NOMO-1 treated with DMSO at 0.1 percent for 48 hours (cell line): ENCODE results near the gene C3orf22.

Experiments
- DNase-seq: peaks from one replicate; lab custom pipeline; 2025; ENCODE audit not compliant: unreplicated experiment; lab: John Stamatoyannopoulos, UW

The C3orf22 gene

DNA sequence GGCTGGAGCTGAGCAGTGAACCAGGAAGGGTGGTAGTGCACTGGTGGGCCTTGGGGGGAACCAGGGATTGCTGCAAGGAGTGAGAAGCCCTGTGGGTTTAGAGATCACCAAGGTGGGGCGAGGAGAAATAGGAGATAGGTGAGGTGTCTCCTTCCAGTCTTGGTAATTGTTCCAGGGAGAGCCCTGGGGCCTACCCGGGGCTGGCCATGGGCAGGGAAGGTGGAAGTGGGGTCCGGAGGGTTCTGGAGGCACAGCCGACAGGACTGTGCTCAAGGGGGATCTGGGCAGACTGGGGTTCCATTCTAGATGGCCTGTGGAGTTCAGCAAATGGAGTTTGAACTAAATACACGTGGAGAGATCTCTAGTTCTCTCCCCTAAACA, 30.3 kb downstream of the C3orf22 start:
- DNase-seq = no peak

DNA sequence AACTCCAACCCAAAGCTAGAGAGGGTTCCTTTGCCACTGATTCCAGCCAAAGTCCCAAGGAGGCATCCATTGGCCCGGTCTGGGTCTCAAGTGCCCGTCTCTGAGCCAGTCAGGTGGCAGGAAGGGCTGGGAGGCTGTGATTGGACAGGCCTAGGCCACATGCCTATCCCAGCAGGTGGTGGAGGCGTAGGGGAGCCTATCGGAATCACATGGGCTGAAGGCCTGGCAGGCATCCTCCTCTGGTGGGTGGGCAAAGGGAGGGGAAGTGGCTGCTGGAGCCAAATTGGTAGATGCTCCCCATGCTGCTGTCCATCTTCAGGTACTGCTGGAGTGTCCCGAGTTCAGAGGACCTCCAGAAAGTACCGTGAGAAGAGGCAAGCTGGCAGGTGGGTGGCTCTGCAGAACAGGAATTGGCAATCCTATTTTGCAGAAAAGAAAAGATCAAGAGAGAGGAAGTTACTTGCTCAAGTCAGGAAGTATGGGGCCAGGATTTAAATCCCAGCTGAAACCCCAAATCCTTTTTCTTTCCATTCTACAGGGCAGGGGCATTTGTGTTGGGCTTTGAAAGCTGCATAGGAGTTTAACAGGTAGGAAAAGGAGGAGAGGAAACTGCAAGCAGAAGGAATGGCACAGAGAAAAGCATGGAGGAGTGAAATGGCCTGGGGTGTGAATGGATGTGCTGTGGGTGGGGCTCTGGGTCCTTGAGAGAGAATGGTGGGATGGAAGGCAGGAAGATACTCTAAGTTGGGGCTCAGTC, 31.1 kb downstream of the C3orf22 start:
- peak; percentile 16 for DNase-seq

DNA sequence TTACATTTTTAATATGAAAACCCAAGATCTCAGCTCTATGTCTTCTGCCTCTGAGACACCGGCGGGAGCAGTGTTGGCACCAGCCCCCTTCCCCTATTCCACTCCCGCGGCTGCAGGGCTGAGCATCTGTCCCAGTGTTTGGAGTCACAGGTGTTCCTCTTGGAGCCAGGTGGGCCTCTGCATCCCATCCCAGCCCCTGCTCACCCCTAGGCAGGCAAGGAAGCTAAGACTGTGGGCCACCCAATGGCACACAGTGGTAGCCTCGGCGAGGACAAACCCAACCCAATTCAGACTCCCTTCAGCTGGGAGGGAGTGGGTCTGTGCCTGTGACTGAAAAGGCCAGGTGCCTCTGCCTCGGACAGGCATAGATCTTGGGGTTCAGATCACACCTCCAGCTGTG, 31.7 kb downstream of the C3orf22 start:
- DNase-seq = no peak

DNA sequence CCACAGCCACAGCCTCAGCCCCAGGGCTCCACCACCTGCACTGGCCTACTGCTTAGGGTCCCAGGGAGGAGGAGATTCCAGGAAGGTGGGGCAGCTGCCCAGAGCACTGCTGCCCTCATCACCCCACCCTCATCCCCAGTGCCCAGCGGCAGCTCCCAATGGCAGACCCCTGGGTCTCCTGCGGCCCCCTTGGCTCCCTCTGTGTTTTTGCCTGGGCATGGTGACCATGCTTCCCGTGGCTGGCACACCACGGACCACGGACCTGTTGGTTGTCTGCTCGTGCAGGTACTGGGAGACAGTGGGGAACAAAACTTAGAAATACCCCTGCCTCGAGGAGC, 32.1 kb downstream of the C3orf22 start:
- no peak for DNase-seq

DNA sequence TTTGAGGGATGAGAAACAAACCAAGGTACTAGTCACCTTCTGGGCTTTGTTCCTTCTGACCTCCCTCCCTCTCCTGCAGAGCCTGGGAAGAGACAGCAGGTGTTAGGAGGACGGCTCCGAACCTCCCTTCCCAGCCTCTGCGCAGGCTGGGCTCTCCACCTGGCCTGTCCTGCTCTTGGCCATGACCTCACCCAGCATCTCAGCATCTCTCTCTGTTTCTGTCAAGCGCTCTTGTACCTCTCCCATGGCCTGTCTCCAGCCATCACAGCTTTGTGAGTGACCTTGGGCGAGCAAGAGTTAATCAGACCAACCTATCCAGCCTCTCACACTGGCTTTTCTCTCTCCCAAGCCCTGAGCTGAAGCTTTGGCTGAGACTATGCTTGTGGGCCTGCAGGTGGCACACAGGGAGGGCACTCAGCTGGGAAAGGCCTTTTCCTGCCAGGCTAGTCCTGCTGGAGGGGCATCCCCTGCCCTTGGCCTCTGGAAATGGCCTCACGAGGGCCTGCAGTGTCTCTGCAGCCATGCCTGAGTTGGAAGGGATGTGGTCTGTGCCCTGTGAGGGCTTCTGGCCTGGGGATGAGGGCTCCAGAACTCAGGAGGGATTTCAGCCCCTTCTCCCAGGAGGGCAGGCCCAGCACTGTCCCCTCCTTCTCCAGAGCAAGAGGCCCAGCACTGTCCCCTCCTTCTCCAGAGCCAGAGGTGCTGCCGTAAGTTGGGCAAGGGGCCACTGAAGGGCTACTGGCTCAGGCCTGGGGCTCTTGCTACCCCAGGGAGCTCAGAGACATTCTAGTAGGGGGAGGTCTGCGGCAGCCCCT, 32.7 kb downstream of the C3orf22 start:
- no peak for DNase-seq

DNA sequence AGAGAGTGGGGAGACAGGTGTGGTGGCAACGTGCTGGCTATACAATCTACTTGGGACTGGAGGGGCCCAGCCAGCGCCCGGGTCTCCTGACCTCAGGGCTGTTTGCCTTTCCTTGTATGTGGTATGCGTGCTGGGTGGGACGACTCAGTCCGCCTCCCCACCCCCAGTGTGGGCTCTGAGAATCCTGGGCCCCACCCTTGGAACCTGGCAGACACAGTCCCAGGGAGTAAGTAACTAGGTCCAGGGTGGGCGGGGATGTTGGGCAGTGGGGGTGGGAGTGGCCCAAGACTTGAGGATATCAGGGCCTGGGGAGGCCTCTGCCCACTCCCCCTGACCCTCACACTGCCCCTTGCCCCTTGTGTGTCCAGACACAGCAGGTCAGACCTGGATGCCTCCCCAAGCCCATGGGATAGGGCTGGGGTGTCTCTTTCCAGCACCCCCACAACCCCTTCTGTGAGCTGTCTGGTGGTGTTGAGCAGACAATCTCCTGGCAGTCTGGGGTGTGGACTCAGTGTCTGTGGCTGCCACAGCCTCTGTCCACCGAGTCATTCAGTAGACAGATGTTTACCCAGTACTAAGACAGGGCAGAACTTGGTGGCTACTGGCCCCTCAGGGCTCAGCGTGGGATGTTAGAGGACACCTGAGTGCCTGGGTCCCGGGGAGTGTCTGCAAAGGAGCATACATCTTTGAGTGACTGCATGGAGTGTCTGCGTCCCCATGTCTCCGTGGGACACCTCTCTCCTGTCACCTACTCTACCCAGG, 33.5 kb downstream of the C3orf22 start:
- DNase-seq = no peak

DNA sequence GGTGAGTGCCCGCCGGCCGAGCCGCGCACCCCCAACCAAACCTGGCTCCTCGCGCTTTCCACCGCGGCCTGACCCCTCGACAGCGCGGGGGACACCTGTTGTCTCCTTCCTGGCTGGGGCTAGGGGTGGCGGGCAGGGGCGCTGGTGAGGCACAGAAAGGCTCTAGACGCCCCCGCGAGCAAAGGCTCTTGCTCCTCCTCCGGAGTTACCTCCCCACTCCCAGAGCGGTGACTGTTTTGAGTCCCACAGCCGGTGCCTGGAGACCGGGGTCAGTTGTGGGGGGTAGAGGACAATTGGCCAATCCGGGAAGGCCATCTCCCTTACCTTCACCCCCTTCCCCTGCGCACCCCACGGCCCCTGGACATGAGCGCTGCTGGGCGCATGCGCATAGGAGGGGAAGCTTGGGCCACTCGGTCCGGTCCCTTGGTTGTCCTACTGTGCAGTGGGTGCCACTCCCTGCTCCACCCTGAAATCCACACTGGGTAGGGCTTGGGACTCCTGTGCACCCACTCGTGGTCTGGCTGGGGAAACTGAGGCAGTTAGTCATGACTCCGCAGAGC, 34.2 kb downstream of the C3orf22 start:
- DNase-seq = peak; percentile 45

DNA sequence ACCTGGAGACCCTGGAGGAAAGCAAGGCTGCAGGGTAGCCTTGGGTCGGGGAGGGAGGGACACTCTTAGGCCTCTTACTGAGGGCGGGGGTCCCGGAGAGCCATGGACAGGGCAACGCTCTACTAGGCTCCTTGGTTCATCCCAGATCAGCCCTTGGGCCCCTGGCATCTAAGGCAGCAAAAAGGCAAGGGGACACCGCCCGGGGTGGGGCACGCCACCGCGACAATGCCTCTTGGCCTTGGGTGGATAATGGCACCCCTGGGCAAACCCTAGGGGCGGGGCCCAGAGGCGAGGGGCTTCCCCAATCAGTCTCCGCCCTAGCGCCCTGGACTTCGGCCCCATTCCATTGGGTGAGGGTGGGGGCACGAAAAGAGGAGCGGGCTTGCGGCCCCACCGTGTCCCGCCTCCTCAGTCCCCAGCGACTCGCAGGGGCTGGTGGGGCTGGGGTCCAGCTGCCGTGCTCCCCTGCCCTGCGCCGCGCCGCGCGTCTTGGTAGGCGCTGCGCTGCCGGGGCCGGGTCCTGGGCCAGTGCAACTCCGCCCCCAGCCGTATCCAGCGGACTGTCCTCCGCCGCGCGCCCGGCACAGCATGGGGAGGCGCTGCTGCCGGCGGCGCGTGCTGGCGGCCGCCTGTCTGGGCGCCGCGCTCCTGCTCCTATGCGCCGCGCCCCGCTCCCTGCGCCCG, 34.8 kb downstream of the C3orf22 start, which contains the start of gene CHST13:
Gene CHST13, plus strand, starts transcription at position 411 of the 684 bp plus-strand sequence. Its CDS starts 178 bp downstream, at position 589.
- DNase-seq = peak; percentile 72

DNA sequence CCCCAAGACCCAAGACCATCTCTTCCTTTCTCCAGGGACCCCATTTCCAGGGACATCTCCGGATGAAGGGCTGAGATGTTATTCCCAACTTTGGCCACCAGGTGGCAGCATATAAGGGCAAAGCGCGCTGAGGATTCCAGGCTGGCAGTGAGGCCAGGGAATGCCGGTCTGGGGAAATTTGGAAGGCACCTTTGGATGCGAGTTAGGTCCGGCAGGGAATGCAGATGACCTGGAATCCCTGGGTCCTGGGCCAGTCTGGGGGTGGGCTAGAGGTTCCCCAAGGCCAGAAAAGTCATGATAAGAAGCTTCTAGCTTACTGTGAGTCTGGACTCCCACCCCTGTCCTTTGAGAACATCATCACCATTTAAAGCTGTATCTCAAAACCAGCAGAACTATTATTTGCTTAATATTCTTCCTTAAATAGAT, 36.4 kb downstream of the C3orf22 start:
- DNase-seq = peak; percentile 19

DNA sequence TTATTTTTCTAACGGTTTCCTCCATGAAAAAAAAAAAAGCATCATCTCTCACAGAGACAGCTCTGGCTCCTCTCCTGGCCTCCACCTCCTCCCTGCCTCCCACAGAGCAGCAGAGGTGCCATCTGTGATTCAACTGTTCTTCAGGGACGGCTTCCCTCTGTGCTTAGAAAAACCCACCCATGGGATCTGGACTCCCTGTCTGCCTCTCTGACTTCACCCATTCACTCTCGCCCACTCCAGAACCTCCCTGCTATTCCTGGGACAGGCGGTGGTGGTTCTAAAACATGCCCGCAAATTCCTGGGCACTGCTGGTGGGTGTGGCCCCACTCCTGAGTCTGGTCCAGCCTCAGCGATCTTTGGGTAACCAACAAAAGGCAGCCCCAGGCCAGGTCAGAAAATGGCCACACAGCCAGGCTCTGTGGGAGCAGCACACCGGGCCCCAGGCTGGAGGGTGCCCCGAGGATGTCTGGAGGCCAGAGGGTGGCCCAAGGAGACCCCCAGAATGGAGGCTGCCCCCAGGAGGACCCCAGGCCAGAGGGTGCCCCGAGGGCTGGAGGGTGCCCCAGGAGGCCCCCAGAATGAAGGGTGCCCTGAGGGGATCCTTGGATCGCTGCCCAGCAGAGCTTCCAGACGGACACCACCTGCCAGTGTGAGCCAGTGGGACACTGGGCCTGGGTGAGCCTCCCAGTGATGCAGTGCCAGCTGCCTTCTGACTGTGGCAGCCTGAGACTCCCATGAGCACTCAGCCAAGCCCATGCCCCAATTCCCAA, 37.4 kb downstream of the C3orf22 start:
- no peak for DNase-seq

DNA sequence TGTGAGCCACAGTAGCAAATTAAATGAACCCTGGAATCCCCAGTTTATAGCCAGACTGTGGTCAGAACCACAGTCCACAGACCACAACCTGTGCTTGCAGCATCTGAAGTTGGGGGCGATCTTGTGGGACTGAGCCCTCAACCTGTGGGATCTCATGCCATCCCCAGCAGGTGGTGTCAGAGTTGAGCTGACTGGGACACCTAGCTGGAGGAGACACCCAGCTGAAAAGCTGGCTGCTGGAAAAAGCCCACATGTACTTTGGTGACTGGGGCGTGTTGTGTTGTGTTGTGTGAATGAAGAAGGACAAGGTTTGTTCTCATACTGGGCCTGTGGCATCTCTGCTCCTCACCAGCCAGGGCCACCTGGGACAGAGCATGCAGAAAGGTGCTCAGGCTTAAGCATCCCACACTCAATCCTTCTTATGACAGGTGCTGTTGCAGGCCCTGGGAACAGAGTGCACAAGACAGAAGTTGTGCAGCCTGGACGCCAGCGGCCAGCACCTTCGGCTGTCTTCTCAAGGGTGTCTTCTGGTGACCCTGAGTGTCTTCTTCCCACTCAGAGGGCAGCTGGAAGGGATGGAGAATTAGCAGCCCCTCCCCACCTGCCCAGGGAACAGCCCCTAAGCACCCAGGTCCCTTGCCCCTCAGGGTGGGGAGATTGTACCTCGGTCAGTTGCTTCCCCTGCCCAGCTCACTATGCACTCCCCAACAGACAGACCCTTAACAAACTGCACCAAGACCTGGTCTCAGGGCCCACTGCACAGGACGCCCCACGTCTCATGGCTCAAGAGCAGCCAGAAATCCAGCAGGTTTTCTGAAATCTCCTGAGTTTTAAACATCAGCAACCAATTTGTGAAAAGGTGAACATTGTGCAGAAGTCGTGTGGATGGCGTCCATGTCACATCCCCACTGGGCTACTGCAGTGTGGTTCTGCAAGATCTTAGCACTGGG, 39.0 kb downstream of the C3orf22 start:
- DNase-seq = no peak

DNA sequence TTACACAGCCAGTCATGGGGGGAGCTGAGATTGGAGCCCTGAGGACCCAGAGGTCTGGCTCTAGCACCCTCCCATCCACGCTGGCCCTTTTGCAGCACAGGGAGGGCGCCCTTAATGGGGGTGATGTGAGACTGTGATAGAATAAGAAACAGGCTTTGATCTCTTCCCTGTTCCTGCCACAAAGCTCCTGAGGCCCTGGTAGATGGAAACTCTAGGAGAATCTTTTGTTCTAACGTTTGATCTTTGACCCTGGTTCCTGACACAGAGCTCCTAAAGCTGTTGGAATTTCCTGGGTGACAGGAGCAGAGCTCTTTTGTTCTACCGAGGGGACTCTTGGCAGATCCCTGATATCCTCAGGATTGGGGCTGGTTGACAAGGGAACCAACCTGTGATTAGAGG, 40.0 kb downstream of the C3orf22 start:
- no peak for DNase-seq

DNA sequence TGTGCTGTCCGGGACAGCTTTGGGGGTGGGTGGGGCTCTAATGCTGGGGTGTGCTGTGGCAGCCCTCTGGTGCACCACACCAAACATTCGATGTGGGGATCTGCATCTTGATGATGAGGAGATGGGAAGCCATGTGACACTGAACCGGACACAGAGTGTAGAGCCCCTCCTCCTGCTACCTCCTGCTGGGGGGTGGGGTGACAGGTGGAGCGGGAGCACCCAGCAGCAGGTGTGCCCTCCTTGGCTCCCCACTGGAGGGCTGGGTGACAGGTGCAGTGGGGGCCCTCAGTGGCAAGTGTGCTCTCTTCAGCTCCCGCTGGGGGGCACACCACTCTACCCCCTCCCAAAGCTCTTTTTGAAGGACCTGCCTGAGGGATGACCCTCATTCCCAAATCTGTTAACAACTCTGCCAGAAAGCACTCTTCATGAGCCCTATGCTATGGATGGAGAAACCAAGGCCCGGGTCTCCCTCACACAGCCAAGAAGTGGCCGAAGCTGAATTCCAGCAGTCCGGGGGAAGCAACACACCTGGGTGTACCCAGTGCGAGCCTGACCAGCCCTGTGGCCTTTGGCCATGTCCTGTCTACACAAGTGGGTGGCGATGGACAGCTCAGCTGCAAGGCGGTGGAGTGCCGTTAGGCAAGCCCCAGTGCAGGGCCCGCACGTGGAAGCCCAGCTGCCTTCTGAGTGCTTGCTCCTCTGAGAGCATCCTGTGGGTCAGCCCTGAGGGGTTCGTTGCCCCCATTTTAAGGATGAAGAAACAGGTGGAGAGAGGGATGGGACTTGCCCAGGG, 40.5 kb downstream of the C3orf22 start:
- DNase-seq = no peak

DNA sequence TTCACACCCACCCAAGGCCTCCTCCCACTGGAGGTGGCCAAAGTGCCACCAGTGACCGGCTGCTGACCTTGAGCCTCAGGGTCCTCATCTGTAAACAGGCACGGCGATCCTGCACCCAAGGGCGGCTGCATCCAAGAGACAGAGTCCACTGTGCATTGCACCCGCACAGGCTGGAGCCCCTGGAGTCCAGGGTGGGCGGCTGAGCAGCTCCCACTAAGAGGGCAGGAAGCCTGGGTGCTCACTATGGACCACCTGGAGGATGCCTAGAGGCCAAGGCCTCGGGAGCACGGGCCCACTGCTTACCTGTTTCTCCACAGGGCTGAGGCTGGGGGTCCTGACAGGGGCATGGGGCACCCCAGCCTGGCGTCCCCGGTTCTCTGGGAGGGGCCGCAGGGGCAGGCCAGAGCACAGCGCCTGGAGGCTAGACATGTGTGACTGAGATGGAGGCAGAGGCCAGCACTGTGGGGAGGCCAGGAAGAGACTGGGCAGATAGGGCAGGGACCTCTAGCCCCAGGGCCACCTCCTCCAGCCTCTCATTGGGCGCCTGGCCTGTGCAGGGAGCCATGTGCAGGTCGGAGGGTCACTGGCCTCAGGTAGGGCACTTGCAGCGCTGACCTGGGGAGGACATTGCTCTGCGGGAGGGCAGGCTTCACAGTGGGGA, 41.3 kb downstream of the C3orf22 start, which contains the start of gene UROC1:
Gene UROC1, minus strand, starts transcription at position 483 of the 661 bp plus-strand sequence. Its CDS starts 54 bp downstream, at position 429.
- DNase-seq = no peak

DNA sequence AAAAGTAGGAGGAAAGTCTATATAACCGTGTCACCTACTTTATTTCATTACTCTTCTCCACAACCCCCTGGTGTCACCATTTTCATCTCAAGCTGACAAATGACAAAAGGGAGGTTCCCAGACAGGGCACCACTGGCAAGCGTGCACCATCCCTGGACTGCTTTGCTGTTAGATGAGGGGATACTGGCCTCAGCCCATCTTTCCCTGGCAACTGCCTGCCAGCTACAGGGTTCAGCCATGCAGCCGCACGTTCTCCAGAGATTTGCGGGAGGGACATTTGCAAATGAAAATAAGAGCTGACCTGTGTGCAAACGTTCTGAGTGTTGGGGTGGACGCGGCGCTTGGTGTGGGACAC, 41.8 kb downstream of the C3orf22 start:
- DNase-seq = no peak

DNA sequence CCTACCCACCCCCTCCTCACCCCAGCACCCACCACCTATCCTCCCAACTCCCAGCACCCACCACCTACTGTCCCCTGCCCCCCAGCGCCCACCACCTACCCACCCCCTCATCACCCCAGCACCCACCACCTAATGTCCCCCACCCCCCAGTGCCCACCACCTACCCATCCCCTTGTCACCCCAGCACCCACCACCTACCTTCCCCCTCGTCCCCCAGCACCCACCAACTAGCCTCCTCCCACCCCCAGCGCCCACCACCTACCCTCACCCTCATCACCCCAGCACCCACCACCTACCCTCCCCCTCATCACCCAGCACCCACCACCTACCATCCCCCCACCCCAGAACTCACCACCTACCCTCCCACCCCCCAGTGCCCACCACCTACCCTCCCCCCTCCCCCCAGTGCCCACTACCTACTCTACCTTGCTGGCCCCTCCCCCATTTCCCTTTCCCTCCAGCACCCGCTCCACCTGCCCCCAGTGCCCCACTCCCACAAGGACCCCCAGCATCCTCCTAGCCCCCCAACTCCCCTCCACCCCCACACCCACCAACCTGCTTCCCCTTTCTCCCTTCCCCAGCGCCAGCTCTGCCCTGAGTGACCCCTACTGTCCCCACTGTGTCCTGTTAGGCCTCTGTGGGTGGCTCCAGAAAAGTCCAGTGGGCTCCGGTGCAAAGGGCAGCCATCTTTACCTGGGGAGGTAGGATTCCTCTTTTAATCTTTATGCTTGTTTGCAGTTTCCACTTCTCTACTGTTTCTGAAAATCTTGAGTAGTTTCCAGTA, 42.4 kb downstream of the C3orf22 start:
- DNase-seq = no peak
